Dedifferentiated amniotic fluid mesenchymal stem cell (primary cell): Measurements from ENCODE around the gene DZIP1.
"Not testable (repeated sequence)": the region's sequence is repeated elsewhere in the genome, so short reads cannot be mapped to it uniquely, and the experiment has no call there.

Experiments used
- DNase-seq: peaks from one replicate; pipeline ENCODE4 v3.0.0-alpha.2; 2016; ENCODE audit errors: extremely low spot score

Gene DZIP1

DNA sequence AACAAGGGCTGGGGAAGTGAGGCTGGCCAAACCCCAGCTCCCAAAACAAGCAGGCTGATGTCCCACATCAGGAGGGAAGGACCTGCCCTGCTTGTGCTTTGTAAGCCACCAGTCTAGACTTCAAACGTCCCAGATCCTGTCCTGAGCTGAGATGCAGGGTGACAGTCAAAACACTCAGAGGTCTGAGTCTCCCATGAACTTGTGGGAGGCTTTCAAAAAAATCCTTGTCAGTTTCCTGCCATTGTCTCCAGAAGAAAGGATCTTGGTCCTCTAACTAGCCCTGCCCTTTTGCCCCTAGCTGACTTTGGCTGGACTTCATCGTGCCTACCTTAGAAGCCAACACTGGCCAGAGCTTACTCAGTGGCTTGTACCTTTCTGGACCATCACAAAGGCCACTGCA is 43.3 kb downstream of the DZIP1 start:
- DNase-seq = no peak

DNA sequence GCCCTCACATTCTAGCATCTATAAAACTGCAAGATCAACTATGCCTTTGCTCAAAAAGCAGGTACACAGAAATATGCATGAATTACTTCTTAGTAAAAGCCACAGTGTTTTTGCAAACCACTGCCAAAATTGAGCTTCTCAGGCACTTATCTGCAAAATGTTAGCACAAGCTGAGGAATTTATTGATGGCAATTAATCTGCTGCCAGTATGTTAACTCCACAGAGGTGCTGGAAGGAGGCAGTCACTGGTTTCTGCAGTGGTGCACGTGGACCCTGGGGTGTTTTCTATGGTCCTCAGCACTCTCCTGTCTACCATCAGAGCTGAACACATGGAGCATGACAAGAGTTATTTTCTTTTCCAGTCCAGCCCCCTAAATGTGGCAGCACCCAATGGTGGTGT is 47.8 kb downstream of the DZIP1 start:
- no peak for DNase-seq

DNA sequence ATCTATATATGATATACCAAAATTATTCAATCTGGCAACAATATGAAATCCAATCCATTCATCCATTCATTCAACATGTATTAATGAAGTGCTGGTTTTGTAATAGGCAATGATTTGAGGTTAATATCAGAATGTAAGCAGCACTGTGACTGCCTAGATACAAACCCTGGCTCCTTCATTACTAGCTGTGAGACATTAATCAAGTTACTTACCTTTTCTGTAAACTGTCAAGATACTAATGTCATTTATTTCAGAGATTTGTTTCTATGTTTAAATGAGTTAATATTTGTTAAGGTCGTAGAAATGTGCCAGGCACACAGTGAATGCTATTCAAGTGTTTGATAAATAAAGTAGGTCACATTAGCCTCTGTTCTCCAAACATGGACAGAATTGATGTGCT is 51.0 kb downstream of the DZIP1 start:
- no peak for DNase-seq

DNA sequence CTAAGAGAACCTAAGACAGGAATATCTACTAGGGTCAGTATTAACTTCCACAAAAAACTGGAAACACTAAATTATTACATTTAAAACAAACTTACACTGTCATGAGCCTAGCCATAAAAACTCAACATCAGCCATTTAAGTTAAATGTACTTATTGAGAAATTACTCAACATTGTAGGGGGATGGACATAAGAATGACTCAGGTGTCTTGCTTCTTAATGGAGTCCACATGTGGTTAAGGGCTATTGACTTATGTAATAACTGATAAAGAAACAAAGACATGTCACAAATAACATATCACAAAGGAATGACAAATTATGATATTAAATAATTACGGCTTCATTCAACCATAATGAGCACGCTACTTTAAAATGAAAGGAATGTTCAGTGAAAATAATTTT is 55.8 kb downstream of the DZIP1 start:
- DNase-seq = no peak

DNA sequence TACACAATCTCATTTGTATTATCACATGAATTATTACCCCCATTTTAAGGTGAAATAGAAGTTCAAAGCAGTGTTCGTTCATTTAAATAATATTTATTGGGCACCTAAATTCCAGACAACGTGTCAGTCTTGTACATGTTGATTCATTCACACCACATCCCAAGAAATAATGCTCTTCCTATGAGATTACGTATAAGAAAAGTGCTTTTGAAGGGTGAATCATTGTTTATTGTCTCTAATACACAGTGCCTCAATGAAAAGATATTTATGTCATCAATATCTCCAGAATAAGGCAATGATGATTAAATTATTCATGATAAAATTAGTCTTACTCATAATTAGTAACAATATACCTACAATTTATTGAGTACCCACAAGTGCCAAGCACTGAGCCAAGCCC is 56.4 kb downstream of the DZIP1 start:
- no peak for DNase-seq

DNA sequence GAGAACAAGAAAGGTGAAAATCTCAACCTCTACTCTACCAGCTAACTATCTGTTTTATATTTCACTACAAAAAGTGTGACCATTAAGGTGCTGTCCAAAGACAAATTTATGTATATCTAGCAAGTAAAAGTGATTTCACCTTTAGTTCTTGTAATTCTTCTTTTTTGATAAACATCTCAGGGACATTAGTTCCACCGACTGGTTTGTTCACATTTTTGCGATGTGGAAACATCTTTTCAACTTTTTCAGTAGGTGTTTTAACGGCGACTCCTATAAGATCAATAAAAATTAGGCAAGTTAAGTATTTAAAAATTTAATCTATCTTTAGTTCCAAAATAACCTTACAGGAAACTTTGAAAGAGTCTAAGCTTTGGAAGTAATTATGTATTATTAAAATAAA is 58.6 kb downstream of the DZIP1 start:
- DNase-seq = no peak

- DNase-seq = no peak
Measured at GRCh38 chr13:95579303-95579702, 65.2 kb downstream of the DZIP1 start.

DNA sequence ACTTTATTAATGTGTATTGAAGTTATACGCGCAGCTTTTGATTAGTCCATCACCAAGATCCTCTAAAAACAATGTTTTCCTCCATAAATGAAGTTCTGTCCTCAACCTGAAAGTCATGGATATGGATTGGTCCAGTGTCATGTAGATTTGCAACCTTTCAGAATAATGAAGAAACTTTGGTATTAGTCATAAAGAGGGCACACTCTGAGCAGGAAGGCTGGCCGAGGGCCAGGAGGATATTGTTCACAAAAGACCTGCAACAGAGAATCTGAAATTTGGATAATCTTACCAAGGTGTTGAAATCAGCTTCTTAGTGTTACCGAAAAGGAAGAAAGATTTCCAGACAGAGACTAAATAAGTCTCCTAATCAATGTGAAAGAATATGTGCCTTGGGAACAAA is 71.3 kb downstream of the DZIP1 start:
- DNase-seq = no peak

DNA sequence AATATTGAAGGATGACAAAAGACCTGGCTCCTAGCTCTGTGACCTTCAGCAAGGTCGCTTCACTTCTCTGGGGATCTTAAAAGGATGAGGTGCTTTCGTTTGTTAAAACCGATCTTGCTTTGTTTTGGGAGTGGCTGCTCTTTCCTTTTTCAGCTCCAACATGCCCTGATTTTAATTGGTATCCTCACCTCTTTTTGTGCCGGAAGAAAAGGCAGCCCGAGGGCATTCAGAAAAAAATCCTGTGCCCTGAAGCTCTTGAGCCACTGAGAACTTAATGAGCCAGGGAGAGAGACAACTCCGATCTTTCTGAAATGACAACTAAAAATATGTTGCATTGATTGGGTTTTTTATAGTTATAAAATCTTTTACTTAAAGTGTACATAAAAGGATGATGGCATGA is 72.6 kb downstream of the DZIP1 start:
- no peak for DNase-seq

GRCh38 chr13:95570016-95570415 is 74.5 kb downstream of the DZIP1 start:
- no peak for DNase-seq

- no peak for DNase-seq
Measured at GRCh38 chr13:95568131-95568530, 76.4 kb downstream of the DZIP1 start.

DNA sequence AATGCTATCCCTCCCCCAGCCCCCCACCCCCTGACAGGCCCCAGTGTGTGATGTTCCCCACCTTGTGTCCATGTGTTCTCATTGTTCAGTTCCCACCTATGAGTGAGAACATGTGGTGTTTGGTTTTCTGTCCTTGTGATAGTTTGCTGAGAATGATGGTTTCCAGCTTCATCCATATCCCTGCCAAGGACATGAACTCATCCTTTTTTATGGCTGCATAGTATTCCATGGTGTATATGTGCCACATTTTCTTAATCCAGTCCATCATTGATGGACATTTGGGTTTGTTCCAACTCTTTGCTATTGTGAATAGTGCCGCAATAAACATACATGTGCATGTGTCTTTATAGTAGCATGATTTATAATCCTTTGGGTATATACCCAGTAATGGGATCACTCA is 78.7 kb downstream of the DZIP1 start:
- DNase-seq = not testable (repeated sequence)

GRCh38 chr13:95564733-95565291 is 79.7 kb downstream of the DZIP1 start:
- peak; percentile 32 for DNase-seq

DNA sequence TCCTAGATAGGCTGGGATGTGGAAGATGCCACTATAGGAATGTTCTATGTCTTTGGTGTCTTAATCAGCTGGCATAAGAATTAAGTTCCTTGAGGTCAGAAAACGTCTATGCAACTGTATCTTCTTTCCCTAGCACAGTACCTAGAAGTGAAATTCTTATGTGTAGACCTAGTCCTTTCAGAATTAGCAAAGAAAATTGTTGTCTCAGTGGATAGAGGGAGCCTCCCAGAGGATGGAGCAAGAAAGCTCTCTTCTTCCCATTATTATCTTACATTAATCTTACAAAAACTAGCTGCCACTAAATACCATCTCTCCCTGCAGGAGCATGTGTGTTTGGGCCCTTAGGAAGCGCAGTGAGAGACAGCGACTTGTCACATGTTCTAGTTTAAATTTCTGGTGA is 80.4 kb downstream of the DZIP1 start:
- no peak for DNase-seq

DNA sequence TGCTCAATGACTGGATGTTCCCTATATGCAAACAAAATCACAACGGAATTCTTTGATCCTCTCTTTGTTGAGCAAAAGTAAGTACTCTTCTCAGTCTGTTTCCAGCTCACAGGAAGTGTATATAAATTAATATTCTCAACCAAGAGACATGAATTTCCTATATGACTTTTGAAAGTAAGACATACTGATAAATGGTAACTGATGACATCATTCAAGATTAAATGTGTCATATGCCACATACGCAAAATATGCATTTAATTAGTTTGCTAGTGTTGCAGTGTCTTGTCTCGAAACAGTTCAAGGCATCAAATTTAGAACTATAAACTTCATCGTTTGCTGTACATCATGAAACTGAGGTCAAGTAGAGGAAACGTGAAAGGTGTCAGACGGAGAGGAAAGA is 84.1 kb downstream of the DZIP1 start:
- DNase-seq = no peak

DNA sequence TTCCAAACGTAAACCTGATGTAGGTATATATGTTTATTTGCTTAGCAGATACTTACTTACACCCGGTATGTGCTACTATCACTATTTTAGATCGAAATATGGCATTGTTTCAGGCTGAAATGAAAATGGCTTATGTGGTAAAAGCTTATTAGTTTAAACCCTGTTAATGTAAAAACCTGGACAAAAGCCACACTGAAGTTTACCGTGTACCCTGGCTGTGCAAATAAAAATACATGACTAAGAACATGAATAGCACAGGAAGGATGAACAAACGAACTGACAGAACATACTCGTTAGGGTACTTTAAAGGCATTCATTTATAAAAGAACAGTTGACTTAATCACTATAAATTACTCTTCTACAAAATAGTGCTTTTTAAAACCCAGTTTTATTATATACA is 85.4 kb downstream of the DZIP1 start:
- DNase-seq = no peak

DNA sequence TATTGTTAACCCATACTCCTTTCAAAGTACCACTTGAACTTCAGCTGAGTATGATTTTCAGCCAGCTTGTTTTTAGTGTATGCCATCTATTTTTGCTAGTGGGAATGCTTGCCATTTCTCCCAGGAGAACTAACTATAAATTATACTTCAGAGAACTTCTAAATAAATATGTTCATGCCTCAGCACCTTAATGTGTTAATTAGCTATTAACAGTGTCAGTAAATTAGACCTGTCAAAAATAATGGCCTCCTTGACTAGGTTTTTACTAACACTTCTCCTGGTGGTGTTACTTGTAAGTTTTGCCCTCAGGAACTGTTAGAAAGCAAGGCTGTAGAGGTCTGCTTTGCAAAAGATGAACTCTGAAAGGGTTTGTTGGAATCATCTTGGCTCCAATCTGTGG is 87.5 kb downstream of the DZIP1 start:
- no peak for DNase-seq

DNA sequence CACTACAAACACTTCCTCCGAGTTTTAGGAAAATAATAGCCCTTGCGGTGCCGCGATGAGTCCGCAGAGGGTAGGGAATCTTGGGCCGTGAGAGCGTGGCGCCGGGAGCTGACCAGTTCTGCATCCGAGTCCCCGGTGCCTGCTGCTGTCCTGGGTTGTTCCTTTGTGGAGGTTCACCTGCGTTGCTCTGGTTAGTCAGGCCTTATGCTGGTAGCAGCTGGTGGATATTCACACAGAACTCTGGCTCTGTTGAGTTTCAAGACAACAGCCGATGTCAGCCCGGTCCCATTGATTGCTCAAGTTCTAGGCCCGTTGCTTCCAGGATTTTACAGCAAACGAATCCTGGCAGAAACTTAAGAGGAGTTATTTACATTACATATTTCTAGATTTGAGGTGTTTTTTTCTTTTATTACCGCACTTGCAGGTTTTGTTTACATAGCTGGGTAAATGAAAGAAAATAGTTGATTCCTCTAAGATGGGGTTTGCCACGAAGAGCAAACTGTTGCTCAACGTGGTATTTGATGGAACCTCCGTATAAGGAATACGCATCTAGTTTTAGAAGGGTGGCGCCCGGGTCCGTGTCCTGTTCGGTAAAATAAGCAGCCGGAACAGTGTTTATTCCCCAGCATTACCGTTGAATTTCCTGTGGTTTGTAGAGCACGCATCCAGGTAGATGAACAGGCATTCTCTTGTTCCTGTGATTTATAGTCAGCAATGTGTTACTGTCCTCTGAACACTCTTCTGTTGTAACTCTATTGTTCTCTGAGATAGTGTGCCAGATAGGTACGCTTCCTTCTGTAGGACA is 90.7 kb downstream of the DZIP1 start:
- DNase-seq = no peak

DNA sequence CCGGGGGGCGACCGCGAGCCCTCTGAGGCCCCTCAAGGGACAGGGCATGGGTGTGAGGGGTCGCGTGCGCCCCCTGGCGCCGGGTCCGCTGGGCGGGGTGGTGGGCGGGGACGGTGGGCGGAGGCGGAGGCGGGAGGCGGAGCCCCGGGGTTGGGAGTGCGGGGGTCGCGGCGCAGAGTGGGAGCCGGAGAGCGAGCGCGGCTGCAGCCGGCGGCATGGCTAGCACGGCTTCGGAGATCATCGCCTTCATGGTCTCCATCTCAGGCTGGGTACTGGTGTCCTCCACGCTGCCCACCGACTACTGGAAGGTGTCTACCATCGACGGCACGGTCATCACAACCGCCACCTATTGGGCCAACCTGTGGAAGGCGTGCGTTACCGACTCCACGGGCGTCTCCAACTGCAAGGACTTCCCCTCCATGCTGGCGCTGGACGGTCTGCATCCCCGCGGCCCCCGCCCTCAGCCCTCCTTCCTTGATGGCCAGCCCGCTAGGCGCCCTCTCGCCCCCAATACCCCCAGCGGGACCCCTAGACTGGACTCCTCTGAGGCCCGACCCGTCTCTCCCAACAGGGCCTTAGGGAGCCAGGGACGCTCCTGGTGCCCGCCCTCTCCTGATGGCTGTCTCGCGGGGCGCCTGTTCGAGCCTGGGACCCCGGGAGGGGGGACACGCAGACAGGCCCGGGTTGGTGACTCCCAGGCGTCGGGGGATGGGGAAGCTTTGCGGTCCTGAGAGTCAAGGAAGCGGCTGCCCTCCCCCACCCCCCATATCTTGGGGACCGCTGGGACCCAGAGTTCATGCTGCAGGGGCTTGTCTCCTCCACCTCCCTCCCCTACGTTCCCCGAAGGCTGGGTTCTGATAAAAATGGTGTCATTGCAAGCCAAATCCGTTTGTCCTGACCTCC is 91.7 kb downstream of the DZIP1 start, which contains the start of gene CLDN10:
TSS of gene CLDN10 (plus strand) at position 182 of the 903 bp plus-strand sequence. CDS start at position 216, 34 bp downstream.
- no peak for DNase-seq

GRCh38 chr13:95552208-95552538 is 92.3 kb downstream of the DZIP1 start:
- DNase-seq = no peak

GRCh38 chr13:95547531-95548167 is 96.9 kb downstream of the DZIP1 start:
- DNase-seq = no peak

- no peak for DNase-seq
Measured at GRCh38 chr13:95546919-95547318, 97.6 kb downstream of the DZIP1 start.
